DND-41 (cell line): Measurements from ENCODE around the gene SMG5.

Experiments used
- ATAC-seq: fragments of 200-7000 bp; cut with Tn5 transposase; 3 replicates; pipeline ENCODE4 v1.9.1; 2021; ENCODE audit warnings: low read depth; ENCODE audit not compliant: insufficient read depth
- DNase-seq: peaks from one replicate; pipeline ENCODE4 v3.0.0-alpha.2; 2020
- H2AFZ ChIP-seq: 2 replicates; pipeline ENCODE4 v1.6.0; 2012; ENCODE audit warnings: low read depth, low read length
- H3K27ac ChIP-seq: 2 replicates; pipeline ENCODE4 v1.5.1; 2012; ENCODE audit warnings: low read length, inconsistent platforms
- H3K27me3 ChIP-seq: fragments of 200-600 bp; sonication (generic); 2 replicates; pipeline ENCODE4 v1.6.0; 2012; ENCODE audit warnings: low read length, mild to moderate bottlenecking, inconsistent platforms; ENCODE audit not compliant: insufficient read depth, poor library complexity
- H3K36me3 ChIP-seq: 2 replicates; pipeline ENCODE4 v1.5.1; 2012; ENCODE audit warnings: low read length, inconsistent platforms; ENCODE audit not compliant: insufficient read depth
- H3K4me1 ChIP-seq: 2 replicates; pipeline ENCODE4 v1.5.1; 2012; ENCODE audit warnings: mild to moderate bottlenecking, low read length; ENCODE audit not compliant: insufficient read depth
- H3K4me2 ChIP-seq: 2 replicates; pipeline ENCODE4 v1.6.0; 2012; ENCODE audit warnings: mild to moderate bottlenecking, moderate library complexity, low read length, inconsistent platforms; ENCODE audit not compliant: insufficient read depth
- H3K4me3 ChIP-seq, 2 experiments: fragments of 200-600 bp in 1 of 2; shearing (Covaris generic) in 1 of 2; 2 replicates each; pipeline ENCODE4 v1.5.1; 2012 to 2016; ENCODE audit warnings: inconsistent platforms in 2 of 2, low read length in 2 of 2, mild to moderate bottlenecking in 2 of 2, low read depth in 1 of 2, moderate library complexity in 1 of 2
- H3K79me2 ChIP-seq: 2 replicates; pipeline ENCODE4 v1.6.0; 2012; ENCODE audit warnings: low read length, inconsistent platforms; ENCODE audit not compliant: insufficient read depth
- H3K9ac ChIP-seq: 2 replicates; pipeline ENCODE4 v1.6.0; 2012; ENCODE audit warnings: low read depth, mild to moderate bottlenecking, inconsistent platforms, low read length, moderate library complexity
- H3K9me3 ChIP-seq: 2 replicates; pipeline ENCODE4 v1.5.1; 2012; ENCODE audit warnings: low read length, moderate library complexity, mild to moderate bottlenecking, inconsistent platforms; ENCODE audit not compliant: insufficient read depth, severe bottlenecking
- H4K20me1 ChIP-seq: 2 replicates; pipeline ENCODE4 v1.6.0; 2012; ENCODE audit warnings: low read length; ENCODE audit not compliant: insufficient read depth
- EZH2 ChIP-seq: IDR thresholded peaks from 3 replicates; pipeline ENCODE4 v1.6.1; 2012; ENCODE audit warnings: borderline replicate concordance, low read depth, mild to moderate bottlenecking, moderate library complexity, low read length, inconsistent platforms; ENCODE audit not compliant: severe bottlenecking
- TF ChIP-seq, protein P1 (sequence below): IDR thresholded peaks from 2 replicates; pipeline ENCODE4 v1.5.1; 2012; ENCODE audit warnings: borderline replicate concordance, low read length, moderate library complexity, mild to moderate bottlenecking; ENCODE audit not compliant: poor library complexity, severe bottlenecking; ENCODE audit errors: extremely low read depth

The SMG5 gene

DNA sequence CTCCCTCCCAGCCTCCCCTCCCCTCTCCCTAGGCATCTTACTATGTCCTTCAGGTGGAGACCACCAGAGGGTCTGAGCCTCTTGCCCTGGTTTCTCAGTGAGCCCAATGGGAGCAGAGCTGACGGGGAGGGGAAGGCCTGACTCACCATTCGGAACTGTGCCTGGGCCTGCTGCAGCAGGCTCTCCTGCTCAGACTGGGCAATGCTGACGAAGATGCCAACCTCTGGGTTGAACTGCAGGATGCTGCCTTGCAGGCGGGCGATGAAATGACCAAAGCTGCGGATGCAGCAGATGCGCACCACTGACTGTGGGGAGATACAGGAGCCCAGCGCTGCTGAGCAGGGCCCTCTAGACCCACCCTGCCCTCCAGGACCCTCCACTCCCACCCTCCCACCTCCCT is 23.8 kb downstream of the SMG5 start:
- Histone ChIP-seq H3K79me2 (no peaks in the 10 kb centered on the region), H3K36me3 (peaks cover 88% of the 10 kb centered on the region), H3K4me3 (no peak overlapping the region), H3K9ac (no peak overlapping the region), H2AFZ (no peak overlapping the region), H3K4me2 (no peak overlapping the region), H3K9me3 (no peaks in the 10 kb centered on the region), H4K20me1 (peaks cover 3% of the 10 kb centered on the region; the same call in 1 of the 2 replicates), H3K4me1 (no peaks in the 10 kb centered on the region), H3K27ac (no peak overlapping the region), H3K27me3 (no peaks in the 10 kb centered on the region)
- TF ChIP-seq, protein P1, sequence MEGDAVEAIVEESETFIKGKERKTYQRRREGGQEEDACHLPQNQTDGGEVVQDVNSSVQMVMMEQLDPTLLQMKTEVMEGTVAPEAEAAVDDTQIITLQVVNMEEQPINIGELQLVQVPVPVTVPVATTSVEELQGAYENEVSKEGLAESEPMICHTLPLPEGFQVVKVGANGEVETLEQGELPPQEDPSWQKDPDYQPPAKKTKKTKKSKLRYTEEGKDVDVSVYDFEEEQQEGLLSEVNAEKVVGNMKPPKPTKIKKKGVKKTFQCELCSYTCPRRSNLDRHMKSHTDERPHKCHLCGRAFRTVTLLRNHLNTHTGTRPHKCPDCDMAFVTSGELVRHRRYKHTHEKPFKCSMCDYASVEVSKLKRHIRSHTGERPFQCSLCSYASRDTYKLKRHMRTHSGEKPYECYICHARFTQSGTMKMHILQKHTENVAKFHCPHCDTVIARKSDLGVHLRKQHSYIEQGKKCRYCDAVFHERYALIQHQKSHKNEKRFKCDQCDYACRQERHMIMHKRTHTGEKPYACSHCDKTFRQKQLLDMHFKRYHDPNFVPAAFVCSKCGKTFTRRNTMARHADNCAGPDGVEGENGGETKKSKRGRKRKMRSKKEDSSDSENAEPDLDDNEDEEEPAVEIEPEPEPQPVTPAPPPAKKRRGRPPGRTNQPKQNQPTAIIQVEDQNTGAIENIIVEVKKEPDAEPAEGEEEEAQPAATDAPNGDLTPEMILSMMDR: no peak
- no peak for TF ChIP-seq EZH2
- no peak for DNase-seq
- ATAC-seq: no peak

DNA sequence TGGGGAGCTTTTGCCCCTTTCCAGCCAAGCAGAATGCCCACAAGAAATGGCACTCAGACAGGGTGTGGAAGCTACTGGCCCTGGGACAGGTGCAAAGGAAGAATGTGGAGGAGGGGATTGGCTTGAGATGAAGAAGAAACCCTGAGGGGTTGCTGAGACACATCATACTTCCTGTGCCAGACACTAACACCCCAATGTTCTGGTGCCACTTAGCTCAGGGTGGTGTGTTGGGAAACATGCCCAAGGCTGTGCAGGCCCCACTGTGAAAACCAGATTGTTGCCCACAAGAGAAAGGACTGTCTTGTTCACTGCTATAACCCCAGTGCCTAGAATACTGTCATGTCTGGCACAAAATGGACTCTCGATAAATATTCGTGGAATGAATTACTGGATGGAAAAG is 24.9 kb downstream of the SMG5 start:
- Histone ChIP-seq H3K27ac (no peak overlapping the region), H3K4me1 (no peaks in the 10 kb centered on the region), H4K20me1 (peaks cover 3% of the 10 kb centered on the region; the same call in 1 of the 2 replicates), H3K9me3 (no peaks in the 10 kb centered on the region), H3K36me3 (peaks cover 88% of the 10 kb centered on the region), H2AFZ (no peak overlapping the region), H3K9ac (no peak overlapping the region), H3K79me2 (no peaks in the 10 kb centered on the region), H3K4me3 (no peak overlapping the region), H3K27me3 (no peaks in the 10 kb centered on the region), H3K4me2 (no peak overlapping the region)
- DNase-seq (no peak), ATAC-seq (no peak)
- no peak for TF ChIP-seq EZH2
- TF ChIP-seq, protein P1: no peak

DNA sequence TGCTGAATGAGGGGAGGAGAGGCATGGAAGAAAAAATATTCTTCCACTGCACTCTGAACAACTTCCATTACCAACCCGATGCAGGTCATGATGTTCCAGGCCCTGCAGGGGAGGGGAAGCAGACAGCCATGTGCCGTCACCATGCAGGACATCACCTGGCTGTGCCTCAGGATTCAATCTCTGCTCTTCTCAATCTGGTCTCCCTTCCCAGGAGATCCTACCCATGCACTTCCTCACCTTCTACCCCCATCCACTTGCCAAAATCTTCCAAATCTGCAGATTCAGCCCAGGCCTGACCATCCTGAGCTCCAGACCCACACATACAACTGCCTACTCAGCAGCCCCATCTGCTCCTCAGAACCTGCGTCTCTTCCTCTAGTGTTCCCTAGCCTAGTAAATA is 29.0 kb downstream of the SMG5 start:
- no peaks in the 10 kb centered on the region for H3K27me3 ChIP-seq
- DNase-seq: no peak
- H3K9me3 ChIP-seq: no peaks in the 10 kb centered on the region
- peaks cover 90% of the 10 kb centered on the region for H3K36me3 ChIP-seq
- peaks cover 13% of the 10 kb centered on the region for H4K20me1 ChIP-seq
- TF ChIP-seq, protein P1: no peak
- TF ChIP-seq EZH2: no peak
- no peaks in the 10 kb centered on the region for H3K4me1 ChIP-seq
- H3K4me3 ChIP-seq: no peak overlapping the region
- H3K27ac ChIP-seq: no peak overlapping the region
- no peak for ATAC-seq
- no peaks in the 10 kb centered on the region for H3K79me2 ChIP-seq
- H2AFZ ChIP-seq: no peak overlapping the region
- no peak overlapping the region for H3K9ac ChIP-seq
- no peak overlapping the region for H3K4me2 ChIP-seq

DNA sequence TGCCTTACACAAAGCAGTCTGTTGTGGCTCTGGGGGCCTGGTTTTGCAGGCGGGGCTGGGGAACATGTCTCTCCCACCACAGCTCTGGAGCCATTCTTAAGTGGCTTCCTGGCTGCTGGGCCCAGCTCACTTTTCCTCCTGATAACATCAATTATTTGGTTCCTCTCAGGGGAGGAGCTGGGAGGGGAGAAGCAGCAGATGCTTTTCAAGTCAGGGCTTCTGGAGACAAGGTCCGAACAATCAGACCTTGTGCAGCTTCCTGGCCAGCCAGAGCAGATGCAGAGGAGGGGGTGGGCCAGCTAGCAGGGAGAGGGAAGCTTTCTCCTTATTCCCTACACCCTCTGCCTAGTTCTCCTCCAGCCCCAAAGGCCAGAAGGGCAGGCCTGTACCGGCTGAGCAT is 31.1 kb downstream of the SMG5 start:
- H4K20me1 ChIP-seq: peaks cover 16% of the 10 kb centered on the region
- no peak overlapping the region for H3K4me3 ChIP-seq
- H3K4me1 ChIP-seq: no peaks in the 10 kb centered on the region
- no peaks in the 10 kb centered on the region for H3K27me3 ChIP-seq
- no peak overlapping the region for H3K4me2 ChIP-seq
- TF ChIP-seq, protein P1: no peak
- TF ChIP-seq EZH2: no peak
- H3K9ac ChIP-seq: no peak overlapping the region
- peaks cover 71% of the 10 kb centered on the region for H3K36me3 ChIP-seq
- H3K9me3 ChIP-seq: no peaks in the 10 kb centered on the region
- ATAC-seq (no peak), DNase-seq (no peak)
- H3K79me2 ChIP-seq: no peaks in the 10 kb centered on the region
- H2AFZ ChIP-seq: no peak overlapping the region
- no peak overlapping the region for H3K27ac ChIP-seq
